ENCODE measurements around the gene ERLIN1.

DNA sequence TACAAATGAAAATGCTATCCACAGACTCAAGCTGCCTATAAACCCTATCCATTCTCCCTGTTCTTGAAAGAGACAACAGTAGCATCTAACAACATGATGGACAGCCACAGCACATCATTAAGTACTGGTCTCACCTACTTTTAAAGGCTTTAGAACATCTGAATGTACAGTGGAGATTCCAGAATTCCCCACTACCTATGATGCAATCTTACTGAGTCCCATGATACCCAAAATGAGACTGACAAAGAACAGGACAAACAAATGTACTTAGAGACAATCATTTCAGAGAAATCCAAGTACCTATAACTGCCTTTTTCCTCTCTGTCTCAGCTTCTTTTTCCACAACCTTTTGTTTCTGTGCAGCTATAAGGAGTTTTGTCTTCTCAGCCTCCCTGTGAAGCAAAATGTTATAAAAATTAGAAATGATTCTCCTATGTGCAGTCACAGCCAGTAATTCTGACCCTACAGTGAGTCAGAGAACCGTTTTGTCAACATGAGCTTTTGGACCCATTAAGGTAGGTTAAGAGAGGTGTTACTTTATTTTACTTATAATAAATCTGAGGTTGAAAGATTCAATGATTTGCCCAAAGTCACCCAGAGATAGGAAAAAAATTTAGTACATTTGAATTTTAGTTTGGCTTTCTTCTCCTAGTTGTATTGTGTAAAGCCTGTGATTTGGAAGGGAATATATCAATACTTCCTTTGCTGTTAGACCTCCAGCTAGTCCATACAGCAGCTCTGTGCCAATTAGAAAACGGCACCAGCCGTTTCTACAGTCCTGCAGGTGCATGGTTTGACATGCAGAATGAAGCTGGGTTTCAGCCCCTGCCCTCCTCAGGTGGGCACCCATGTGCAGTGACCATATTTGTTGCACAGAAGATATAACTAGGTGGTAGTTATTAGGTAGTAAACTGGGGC, 21.9 kb downstream of the ERLIN1 start:
- TF ChIP-seq CTCF (conservative IDR thresholded peaks at IDR 0.05; ENCODE audit: low read depth, low read length) (no peak), EZH2 (IDR thresholded peaks at IDR 0.05; ENCODE audit: borderline replicate concordance, low read depth, low read length, poor library complexity, severe bottlenecking) (no peak)
